HepG2 (cell line): ENCODE results near the gene C2orf81.

Source experiments
- FOSL2 ChIP-seq: sonication (generic); formaldehyde crosslinking; IDR thresholded peaks from 2 replicates; pipeline ENCODE4 v1.4.0; 2020; ENCODE audit warnings: missing genetic modification reagents
- RAD21 ChIP-seq: fragments of 450-650 bp; formaldehyde crosslinking; IDR thresholded peaks from 2 replicates; pipeline ENCODE4 v1.5.0; 2020; ENCODE audit warnings: mild to moderate bottlenecking
- ZNF614 ChIP-seq: IDR thresholded peaks from 2 replicates; pipeline ENCODE4 v1.6.1; 2018; ENCODE audit warnings: missing biosample characterization, missing genetic modification reagents, inconsistent platforms, borderline replicate concordance
- ZNF619 ChIP-seq: sonication (generic); formaldehyde crosslinking; IDR thresholded peaks from 2 replicates; pipeline ENCODE4 v1.4.0; 2020; ENCODE audit warnings: mild to moderate bottlenecking, missing genetic modification reagents

- peak; percentile 75 for TF ChIP-seq ZNF614
- TF ChIP-seq RAD21 (CRISPR knock-in tag): peak; percentile 74; the same call in 1 of the 2 replicates
- peak; percentile 92 for TF ChIP-seq ZNF619 (CRISPR knock-in tag)
- peak; percentile 49; the same call in 1 of the 2 replicates for TF ChIP-seq FOSL2 (CRISPR knock-in tag)
These were observed 29.6 kb downstream of the C2orf81 start for GRCh38 chr2:74391580-74392448.
